Activated T-cell treated with anti-CD3 and anti-CD28 coated beads for 48 hours (primary cell): ENCODE measurements around the gene RAE1.

ENCODE experiments used
- DNase-seq: peaks from one replicate; pipeline ENCODE4 v3.0.0-alpha.2; 2020; ENCODE audit warnings: low read depth

The RAE1 gene

DNA sequence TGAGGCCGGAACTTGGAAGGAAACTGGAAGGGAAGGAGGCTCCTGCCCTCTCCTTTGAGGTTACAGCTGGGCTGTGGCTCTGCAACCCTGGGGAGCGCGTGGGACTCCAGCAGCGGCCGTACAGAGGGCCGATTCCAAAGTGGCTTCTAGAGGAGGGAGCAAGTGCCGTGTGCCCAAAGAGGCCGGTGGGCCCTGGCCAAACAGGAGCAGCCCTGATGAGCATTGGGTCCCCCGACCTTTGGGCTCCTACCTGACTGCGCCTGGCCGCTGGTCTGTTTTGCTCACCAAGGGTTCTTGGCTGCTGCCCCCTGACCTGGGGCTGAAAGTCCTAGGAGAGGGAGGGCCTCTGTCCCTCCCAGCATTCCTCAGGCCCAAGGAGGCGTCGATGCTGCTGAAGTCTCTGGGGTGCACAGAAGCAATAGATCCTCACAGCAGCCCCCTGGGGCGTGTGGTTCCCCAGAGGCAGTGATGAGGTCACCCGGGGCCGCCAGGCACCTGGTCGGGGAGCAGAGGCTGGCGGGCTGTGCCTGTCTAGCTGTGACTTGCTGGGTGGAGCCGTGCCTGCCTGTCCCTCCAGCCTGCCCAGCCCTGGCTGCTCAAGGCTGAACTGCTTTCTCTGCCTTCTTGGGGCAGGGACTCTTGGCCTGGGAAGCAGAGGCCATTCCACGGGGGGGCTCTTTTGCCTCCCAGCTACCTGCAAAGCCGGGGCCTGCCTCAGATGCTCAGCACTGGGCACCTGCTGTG, 49.9 kb downstream of the RAE1 start:
- DNase-seq = no peak

DNA sequence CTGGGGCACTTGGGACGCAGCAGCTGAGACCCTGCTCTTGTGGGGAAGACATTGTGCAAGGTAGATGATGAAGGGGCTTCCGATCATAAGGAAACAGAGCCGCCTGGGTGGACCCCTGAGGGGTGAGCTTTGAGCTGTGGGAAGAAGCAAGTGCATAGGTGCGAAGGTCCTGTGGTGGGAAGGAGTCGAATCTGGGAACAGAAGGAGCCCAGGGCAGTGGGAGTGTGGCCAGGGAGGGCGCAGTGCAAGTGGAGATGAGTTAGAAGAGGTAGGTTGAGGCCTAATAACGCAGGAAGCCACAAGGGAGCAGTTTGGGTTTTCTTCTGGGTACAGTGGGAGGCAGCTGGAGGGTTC, 50.5 kb downstream of the RAE1 start:
- no peak for DNase-seq

DNA sequence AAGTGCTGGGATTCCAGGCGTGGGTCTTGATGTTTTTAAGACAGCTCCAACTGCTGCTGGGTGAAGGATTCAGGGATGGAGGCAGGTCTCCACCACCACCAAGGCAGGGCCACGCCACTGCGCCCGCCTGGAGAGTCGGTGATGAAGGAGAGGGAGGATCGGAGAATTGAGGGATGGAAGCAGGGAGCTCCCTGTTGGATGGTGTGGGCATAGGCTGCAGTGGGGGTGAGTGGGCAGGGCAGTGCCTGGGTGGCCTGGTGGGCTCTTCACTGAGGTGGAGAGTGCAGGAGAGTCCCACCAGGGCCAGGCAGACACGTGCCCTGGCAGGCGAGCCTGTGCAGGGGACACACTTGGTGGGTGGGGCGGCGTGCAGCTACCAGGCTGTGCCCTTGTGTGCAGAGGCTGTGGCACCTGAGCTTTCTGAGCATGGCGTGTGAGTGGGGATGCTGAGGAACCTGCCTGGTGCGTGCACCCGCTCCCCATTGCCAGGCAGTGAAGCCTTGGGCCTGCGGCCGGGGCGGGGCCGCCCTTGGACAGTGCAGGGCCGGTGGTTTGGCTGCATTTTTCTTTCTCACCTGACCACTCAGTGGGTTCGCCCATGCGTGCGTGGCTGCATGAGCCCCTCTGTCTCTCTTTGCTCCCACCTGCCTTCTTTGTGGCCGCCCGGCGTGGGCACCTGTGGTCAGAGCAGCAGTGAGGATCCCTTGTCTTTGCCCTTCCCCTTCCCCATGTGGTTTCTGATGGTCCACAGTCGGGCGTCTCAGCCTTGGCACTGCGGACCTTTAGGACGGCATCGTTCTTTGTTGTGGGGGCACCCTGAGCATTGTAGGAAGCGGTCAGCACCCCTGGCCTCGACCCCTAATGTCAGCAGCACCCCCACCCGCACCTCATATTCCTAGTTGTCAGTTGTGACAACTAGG, 51.4 kb downstream of the RAE1 start:
- no peak for DNase-seq

DNA sequence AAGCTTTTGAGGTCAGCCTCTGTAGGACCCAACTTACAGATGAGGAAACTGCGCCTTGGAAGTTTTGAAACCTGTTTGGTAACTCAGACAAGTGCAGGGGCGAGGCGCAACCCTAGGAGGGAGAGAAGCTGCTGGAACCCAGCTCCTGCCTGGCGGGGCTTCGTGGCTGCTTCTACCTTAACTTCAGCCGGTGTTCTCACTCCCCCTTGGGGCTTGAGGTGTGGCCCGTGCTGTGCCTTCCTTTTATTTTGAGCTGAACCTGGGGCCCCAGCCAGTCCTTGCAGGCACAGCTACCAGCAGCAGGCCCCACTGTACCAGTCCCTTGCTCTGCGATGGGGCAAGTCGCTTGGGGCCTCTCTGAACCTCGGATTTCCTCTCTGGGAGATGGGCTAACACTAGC, 52.2 kb downstream of the RAE1 start:
- DNase-seq = no peak

DNA sequence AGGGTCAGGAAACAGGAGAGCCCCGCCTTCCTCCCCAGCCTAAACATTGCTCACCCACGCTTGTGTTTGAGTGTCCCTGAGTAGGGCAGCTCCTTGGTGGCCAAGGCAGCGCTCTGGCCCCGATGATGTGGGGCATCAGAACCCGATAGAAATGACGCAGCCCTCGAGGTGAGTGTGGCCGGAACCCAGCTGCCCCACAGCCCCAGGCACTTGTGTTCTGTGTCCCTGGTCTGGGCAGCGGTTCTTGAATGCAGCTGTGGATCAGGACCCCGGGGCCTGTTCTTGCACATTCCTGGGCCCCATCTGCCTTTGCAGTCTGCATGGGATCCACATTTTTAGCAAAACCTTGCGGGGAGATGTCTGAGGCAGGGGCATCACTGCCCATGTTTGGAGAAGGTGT, 53.0 kb downstream of the RAE1 start:
- no peak for DNase-seq

DNA sequence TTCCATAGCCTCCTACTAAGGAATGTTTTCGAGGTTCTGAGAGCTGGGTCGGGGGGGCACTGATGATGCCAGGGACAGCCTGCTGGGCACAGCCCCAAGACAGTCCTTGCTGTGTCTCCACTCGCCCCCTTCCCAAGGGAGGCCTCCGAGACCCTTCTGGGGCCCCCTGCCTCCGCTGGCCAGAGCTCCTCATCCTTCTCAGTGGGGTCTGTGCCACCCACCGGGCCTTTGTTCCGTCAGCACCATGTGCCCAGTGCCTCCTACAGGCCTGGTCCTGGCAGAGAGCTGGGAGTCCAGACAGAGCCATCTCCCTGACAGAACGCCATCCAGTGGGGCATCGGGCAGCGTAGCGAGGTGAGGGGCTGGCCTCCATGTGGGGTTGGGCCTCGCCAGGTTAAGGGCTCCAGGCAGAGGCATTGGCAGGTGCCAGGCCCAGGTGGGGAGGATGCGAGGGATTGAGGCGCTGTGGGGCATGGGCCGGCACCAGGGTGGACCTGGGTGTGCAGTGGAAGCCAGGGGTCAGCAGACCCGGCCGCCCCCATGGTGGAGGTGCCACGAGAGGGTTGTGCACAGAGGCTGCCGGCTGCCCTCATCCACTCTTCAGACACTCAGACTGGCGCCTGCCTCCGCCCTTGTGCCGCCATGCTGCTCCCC, 53.5 kb downstream of the RAE1 start:
- DNase-seq = no peak

DNA sequence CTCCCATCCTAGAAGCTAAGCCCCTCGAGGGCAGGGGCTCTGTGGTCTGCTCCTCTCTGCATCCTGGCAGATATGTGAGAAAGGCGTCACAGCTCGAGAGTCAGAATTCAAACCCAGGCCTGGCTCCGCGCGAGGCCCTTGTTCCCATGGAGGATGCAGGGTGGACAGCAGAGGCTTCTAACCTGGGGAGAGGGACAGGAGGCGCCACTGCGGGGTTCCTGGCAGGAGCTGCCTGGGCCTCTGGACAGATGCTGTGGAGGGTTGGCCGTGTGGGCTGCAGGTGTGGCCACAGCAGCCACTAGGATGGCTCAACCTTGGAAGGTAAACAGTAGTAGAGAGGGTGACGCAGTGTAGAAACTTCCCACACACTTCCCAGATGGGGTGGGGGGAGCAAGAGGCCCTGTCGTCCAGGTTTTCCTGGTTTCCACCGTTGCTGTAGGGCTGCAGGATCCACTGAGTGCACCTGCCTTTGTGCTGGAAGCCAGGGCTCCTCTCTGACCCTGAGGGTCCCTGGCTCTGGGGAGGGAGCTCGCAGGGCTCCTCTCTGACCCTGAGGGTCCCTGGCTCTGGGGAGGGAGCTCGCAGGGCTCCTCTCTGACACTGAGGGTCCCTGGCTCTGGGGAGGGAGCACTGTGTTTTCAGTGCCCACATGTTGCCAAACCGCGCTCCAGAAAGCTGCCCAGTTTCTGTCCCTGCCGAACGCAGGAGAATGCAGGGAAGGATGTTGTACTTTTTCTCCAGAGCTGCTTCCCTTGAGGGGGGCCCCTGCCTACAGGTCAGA, 54.4 kb downstream of the RAE1 start:
- no peak for DNase-seq

DNA sequence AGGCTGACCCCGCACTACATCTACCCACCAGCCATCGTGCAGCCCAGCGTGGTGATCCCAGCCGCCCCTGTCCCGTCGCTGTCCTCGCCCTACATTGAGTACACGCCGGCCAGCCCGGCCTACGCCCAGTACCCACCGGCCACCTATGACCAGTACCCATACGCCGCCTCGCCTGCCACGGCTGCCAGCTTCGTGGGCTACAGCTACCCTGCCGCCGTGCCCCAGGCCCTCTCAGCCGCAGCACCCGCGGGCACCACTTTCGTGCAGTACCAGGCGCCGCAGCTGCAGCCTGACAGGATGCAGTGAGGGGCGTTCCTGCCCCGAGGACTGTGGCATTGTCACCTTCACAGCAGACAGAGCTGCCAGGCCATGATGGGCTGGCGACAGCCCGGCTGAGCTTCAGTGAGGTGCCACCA, 56.5 kb downstream of the RAE1 start:
- DNase-seq = no peak

DNA sequence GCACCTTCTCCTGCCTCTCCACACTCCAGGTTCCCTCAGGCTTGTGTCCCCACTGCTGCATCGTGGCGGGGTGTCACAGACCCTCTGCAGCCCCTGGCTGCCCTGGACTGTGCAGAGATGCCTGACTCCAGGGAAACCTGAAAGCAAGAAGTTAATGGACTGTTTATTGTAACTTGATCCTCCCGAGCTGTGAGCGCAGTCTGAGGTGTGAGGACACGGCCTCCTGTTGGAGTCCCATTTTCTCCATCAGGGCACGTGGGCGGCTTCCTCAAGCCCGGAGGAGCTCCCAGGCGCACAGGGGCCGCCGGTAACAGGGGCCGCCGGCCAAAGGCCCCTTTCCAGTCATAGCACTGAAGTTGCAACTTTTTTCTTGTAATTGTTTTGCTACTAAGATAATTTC, 57.1 kb downstream of the RAE1 start:
- DNase-seq = no peak

DNA sequence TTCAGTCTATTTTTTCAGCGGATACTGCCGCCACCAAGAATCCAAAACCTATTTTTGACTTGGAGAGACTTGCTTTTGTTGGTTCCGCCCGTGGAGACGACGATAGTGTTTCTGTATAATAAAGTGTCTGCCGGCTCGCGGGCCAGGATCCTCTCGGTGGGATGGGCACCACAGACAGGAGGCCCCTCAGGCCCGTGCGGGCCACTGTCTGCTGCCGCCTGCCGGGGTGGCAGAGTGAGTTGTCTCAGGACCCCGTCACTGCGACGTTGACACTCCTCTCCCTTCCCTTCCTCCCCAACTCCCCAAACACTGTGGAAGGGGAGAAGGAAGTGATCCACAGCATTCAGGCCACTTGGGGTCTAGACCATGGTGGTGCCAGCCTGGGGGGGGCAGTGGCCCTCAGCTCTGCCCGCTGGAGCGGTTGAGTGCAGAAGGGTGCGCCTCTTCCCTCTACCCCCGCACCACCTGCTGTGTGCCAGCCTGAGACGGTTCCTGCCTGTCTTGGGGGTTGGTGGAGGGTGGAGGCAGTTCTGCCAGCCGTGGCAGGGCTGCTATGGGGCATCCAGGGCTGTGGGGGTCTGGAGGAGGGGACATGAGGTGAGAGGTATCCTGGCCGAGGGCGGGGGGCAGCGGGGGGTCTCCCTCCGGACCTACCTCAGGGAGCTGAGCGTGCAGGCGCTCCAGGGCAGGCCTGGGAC, 57.6 kb downstream of the RAE1 start:
- no peak for DNase-seq

DNA sequence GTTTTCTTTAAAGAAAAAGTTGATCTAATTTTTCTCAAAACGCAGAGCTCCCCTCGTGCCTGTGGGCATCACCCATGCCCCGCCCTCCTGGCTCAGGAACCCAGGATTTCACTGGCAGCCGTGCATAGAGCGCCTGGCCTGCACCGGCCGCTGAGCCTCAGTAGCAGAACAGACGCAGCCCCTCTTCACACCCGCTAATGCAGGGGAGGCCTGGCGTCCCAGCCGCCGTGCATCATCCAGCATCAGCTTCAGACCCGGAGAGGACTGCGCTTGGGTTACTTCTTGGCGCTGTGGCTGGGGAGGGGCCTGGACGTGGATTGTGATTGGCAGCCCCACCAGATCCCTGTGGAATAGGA, 58.2 kb downstream of the RAE1 start:
- DNase-seq = no peak

DNA sequence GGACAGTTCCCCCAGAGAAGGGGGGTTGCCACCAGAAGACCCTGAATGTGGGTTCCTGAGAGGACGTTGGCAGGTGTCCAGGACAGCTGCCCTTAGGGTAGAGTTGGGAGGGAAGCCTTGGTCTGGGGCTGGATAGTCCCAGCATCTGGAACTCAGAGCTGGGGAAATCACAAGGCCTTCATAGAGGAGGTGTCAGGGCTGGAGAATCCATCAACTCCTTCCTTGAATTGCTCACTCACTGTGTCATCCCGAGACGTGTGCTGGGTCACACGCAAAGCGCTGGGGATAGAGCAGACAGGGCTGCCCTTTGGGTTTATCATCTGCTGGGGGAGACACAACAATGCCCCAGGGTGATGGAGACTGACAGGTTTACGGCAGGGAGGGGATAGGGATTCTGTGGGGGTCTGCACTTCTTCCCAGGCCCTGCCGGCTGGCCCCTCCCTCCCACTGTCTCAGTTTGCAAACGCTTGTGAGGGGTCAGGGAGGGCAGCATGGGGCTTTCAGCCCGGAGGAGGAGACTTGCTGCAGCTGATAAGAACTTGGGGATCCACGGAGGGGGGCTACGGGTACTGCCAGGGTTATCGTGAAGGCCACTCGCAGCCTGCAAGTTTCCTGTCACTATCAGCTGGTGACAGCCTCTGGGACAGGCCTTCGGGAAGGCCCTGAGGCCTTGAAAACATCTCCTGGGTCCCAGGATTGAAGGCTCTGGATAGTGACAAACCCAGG, 58.8 kb downstream of the RAE1 start:
- DNase-seq = no peak

DNA sequence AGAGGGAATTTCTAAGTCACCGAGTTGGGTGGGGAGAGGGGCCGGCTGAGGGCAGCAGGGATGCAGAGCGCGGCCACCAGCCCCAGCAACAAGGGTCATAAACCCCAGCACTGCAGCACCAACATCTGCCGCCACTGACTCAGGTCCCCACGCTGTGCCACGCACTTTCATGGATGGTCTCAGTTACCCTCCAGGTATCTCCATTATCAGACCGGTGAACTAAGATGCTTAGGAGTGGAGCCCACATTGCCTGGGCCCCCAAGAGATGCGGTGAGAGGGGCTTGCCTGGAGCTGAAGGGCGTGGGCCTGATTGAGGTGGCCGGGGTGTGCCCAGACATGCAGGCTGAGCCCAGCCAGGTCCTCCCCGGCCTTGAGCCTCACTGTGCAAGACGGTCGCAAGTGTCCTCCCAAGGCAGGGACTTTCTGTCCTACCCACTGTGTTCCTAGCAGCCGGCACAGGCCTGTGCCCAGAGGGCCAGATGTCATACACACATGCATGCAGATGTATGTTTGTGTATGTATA, 59.4 kb downstream of the RAE1 start:
- DNase-seq = no peak

DNA sequence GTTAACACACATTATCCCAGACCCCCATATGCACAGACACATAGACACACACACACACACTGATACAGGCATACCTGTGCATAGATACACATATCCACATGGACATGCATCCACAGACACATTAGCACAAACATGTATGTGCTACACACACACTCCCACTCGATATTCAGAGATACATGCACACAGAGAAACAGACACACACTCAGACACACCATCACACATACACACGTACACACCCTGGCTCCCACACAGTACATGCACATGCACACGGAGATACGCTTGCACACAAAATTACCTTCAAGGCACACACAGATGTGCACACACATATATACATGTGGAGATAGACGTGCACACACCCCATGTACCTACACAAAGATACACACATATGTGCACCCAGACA, 59.9 kb downstream of the RAE1 start:
- DNase-seq = no peak

DNA sequence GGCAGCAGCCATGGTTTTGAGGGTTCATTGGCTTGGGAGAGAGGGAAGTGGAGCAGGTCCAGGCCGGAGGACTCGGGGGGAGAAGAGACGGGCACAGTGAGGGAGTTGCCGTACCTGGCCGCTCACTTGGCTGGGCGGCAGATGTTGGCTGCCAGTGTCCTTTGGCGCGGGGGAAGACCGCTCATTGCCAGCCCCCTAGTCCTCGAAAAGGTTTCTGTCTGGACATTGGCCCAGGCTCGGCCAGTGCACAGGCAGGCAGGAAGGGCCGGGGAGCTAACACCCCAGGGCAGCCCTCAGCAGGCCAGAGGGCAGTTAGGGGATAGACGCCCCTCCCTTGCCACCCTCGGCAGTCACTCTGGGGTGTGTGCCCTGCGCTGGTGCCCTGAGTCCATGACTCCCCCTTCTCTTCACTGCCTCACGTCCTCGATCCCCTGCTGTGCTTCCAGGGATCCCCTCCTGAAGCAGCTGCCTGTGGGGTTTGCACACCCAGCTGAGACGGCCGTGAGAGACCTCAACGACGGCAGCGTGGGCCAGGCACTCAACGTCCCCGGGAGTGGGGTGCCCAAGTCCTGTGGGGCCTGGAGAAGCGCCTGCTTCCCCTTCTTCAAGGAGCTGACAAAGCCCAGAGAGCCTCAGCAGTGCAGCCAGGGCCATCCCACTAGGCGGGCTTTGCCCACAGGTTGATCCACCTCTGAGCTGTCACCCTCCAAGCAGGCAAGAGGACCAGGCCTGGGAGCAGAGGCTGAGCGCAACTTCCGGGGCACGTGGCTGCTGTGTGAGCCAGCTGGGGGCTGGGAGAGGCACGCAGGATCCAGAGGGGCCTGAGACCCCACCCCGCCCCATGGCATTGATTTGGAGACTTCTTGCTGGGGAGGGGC, 60.6 kb downstream of the RAE1 start:
- no peak for DNase-seq

DNA sequence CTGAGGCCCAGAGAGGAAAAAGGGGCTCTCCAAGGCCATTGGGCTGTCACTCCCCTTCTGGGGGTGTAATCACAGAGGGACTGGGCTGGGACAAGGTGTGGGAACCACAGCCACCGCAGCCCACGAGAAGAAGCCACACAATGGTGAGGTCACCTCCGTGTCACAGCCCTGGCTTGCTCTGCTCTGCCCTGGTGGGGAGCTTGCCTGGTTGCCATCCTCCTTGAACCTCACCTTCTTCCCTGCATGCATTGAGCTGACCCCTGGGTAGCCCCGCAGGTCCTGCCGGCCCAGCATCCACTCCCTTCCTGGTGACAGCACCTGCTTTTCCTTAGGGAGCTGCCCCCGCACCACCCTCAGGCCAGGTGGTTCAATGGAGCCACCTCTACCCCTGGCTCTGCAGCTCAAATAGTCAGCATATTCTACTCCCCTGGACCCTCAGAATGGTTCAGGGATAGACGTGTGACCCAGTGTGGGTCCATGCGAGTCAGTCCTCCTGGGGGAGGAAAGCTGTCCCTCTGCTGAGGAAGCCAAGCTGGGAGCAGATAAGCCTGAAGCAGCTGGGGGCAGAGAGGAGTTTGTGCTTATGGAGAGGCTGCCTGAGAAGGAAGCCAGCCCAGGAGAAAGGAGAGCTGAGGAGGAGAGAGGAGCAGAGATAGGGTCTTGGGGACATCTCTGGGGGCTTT, 61.4 kb downstream of the RAE1 start:
- no peak for DNase-seq

DNA sequence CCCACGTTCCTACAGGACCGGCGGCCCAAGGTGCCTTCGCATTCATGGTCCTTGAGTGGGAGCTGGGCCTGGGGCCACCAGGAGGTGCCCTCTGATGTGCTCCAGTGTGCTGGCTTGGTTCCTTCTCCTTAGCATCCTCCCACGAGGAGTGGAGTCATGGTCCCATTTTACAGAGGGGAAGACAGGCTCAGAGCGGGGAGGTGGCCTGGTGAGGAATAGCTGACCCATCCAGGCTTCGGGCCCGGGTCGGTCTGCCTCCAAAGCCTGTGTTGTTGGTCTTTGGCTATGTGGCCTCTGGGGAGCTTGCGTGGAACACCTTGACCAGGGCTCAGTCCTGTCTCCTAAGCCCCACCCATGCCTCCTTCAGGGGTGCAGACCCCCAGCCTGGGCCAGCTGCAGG, 62.9 kb downstream of the RAE1 start:
- no peak for DNase-seq

DNA sequence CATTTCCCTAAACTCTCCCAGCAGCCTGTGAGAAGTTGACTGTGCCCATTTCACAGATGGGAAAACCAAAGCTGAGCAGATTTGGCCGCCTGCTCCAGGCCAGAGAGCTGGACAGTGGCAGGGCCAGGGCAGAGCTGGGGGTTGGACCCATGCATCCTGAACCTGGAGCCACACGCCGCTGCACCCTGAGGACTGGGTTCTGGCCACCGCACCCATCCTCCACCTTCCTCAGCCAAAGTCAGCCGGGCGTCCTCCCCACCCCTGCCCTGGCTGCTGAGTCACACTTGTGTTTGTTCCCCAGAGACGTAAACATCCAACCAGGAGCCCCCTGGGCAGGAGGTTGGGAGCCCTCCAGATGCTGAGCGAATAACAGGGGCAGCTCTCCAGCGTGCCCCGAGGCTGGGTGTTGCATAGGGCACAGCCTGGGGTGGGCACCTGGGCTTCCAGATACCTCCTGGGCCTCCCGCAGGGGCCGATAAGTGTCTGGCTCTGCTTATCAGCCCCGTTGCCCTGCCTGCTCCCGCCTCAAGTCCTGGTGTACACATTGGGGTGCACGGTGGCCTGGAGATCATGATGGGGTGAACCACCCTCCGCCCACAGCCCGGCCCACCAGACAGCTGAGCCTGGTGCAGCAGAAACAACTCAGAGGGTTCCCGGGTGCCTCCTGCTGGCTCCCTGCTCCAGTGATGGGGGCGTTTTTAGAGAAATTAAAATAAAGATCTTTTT, 64.0 kb downstream of the RAE1 start:
- no peak for DNase-seq
